GM18519 (cell line): Measurements from ENCODE around the gene ROR1.

Source experiments
- ATAC-seq: cut with Tn5 transposase; IDR thresholded peaks from one replicate; pipeline ENCODE4 v1.9.1; 2021; ENCODE audit warnings: mild to moderate bottlenecking, moderate library complexity; ENCODE audit not compliant: unreplicated experiment, low FRiP score

Gene ROR1

DNA sequence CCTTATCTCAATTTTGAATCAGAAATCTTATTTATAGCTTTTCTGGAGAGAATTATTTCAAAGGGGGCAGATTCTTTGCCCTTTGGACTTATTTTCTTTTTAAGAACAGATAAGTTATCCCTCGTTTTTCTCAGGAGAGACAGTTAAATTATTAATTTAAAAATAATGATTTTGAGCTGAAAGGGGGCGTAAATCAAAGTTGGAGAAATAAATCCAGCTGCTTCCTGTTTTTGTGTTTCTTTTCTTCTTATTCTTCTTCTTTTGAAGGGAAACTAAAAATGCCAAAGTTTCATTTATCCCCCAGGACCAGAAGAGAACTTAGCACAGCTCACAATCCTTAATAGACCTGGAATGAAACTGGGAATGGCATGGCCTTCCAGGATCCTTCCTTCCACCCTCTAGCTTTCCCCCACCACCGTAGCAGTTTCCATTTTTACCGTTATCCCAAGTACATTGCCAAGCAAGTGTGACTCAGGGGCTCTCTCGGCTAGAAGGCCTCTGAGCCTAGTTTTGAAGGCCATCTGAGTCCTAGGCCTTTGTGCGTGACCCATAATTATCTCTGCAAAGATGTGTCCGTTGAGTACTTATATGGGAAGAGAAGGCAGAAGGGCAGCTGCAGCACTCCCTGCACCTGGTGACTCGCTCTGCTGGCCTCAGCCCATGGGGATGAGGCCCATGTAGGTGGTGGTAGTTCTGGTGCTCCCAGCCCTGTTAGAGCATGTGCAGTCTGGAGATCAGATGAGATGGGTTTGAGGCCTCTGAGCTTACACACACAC lies 181.7 kb downstream of the ROR1 start:
- ATAC-seq = no peak

DNA sequence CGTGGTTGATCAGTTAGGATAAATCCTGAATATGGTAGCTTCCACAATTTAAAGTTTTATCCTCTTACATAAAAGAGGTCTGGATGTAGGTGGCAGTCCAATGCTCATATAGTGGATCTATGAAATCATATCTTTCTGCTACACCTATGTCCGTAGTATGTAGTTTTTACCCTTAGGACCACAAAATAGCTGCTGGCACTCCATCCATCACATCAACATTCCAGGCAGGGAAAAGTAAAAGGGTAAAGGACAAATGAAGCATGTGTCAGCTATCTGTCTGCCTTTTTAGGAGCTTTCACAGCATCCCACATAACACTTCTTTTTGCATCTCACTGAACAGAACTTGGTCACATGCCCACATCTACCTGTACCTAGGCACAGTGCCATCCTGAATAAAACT lies 184.7 kb downstream of the ROR1 start:
- no peak for ATAC-seq

GRCh38 chr1:63960326-63960725 lies 186.5 kb downstream of the ROR1 start:
- no peak for ATAC-seq

DNA sequence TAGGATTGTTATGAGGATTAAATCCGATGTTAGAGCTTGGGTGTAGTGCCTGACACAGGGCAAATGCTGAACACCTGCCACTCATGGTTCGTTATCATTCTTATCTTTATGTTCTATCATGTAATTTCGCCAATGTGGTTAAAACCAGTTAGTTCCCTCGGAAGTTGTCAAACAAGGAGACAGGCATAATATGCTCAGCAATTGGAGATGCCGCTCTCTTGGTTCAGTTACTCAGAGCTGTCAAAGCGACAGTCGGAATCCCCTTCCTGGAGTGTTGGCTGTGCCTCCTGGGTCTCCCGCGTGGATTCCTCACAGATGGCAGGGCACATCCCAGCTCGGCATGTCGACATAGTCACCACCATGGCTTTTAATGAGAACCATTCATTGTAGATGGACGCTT lies 192.2 kb downstream of the ROR1 start:
- no peak for ATAC-seq

DNA sequence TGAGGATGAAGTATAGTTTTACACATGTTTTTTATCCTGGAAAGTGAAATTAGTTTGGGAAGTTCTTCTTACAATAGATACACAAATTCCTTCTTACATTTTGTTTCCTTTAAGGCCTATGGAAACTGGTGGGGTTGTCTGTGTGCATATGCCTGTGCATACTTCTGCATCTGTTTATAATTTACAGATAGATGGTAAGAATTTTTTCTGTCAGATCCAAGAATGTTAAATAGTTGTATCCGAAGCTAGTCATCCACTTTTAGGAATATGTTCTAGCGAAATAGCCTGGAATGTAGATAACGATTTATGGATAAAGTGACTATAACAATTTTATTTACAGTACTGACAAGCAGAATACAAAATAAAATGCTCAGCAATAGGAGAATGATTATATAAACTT lies 194.1 kb downstream of the ROR1 start:
- ATAC-seq = no peak

DNA sequence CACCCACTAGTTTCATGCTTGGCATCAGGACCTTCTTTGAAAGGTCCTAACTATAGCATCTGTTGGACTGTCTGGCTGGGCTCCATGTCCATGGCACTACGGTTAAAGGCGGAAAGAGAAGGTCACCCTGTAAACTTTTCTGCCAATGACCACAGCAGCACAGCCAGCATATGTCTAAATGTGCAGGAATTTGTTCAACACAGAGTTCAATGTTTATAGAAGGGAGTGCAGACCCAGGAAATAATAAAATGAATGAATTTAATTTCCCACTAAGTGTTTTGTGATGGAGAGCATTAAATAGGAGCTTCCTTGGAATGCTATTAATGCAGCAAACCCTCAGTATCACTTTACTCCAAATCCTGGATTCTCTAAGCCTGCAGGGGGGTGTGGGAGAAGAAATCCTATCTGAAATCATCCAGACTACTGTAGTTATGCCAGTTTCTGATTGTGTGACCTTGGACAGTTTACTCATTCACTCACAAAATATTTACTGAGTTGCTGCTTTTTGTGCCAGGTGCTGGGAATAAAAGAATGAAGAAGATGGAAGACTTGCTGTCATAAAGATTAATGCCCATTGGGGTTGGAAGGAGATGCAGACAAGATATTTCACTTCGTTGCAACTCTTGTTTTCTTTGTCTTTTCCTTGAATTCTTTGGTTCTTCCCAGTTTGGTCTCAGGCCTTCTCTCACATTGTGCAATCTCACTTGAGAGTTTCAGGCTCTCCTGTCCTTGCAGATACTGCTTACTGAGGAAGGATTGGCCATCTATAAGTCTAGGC lies 195.0 kb downstream of the ROR1 start:
- ATAC-seq = no peak

DNA sequence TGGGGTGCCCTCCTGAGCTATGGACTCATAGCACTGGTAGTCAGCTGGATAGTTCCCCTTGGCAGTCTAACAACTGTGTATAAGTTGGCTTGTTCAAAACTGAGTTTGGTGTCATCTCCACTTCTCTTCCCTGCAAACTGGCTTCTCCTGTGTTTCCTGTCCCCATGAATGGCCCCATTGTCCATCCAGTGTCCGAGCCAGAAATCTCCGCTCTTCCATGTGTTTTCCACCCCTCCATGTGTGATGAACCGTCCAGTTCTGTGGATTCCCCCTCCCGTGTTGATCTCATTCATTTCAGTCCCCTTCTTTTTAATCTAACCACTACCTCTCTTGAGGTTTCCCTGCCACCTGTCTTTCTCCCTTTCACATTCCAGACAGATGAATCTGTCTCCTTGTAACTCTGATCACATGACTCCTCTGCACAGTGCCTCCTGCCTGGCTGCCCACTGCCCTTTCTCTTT lies 195.7 kb downstream of the ROR1 start:
- ATAC-seq = no peak

- no peak for ATAC-seq
Measured at GRCh38 chr1:63971557-63971956, 197.7 kb downstream of the ROR1 start.

DNA sequence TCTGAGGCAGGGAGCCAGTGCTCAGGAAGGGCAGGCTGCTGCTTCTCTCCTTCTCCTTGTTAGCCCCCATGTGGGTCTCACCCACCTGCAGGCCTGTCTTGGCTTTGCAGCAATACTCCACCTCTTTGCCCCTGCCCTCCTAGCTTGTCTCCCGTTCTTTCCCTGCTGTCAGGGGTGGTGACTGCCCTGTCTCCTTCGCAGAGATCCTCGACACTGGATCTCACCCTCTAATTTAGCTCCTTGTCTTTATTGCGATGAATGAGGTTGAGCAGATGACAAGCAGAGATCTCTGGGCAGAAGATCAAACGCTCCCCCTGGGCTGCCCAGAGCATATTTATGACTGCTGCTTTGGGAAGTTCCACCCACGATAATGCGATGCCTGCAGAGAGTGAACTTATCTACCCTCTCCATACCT lies 199.2 kb downstream of the ROR1 start:
- no peak for ATAC-seq

DNA sequence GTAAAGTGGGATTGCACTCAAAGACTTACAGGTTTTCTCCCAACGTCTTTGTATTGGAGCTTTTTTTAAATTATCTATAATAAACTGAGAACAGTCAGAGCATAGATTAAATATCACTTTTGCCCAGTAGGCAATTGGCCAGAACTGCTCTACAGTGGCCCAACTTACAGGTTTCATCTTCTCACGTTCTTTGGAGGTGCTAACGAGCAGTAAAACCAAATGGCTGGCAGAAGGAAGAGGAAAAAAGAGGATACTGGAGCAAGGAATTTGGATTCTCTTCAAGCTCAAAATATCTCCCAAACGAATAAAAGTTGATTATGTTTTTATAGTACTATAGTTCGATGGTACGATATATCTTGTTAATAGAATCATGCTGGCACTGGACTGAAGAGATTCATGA lies 201.1 kb downstream of the ROR1 start:
- ATAC-seq = no peak

GRCh38 chr1:63975481-63975880 lies 201.7 kb downstream of the ROR1 start:
- ATAC-seq = no peak

DNA sequence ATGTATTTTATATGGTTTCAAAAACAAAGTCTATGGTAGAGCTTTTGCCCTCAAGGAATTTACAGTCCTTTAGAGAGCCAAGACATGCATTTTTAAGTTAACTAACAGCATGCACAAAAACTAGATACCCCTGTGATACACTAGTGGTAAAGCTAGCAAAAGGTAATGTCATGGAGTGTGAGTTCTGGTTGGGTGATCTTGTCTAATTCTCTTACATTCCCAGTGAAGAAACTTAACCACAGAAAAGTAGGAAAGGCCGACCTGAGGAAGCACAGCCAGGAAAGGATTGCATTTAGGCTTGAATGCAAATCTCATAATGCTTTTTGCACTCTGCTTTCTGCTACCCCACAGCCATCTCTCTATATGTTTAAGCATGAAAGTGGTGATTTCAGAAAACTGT lies 202.2 kb downstream of the ROR1 start:
- no peak for ATAC-seq

DNA sequence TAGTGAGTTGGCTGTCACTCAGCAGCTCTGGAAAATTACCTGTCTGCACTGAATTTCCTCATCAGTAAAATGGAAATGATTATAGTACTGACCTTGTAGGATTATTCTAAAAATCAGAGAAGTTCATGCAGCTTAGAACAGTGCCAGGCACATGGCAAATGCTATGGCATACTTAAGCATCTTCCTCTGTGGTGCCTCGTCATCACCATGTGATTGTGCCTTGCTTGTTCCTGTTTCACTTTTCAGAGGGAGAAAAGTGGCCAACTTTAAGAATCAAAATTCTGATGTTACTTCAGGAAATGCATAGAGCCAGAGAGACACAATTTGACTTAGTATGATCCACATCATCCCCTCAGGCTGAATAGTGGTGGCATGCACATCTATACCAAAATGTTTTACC lies 203.6 kb downstream of the ROR1 start:
- no peak for ATAC-seq

GRCh38 chr1:63980740-63981407 lies 207.1 kb downstream of the ROR1 start:
- no peak for ATAC-seq

- no peak for ATAC-seq
Measured at GRCh38 chr1:63981408-63981773, 207.6 kb downstream of the ROR1 start.

DNA sequence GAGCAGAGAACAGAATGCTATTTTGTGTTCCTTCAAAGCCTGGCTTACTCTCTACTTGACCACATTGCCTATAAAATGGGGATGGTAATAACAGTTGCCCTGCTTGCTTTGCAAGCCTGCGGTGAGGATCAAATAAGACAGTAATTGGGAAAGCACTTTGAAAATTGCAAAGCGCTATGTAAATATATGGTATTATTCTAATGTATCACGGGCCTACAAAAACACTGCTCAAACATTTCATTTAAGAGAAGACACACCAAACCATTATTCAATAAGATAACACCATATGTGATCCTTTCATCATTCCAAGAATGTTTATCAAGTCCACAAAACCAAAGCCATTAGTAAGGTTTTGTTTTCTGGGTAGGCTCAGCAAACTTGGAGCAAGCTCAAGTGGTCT lies 208.4 kb downstream of the ROR1 start:
- no peak for ATAC-seq

- no peak for ATAC-seq
Measured at GRCh38 chr1:63983391-63984256, 209.8 kb downstream of the ROR1 start.

DNA sequence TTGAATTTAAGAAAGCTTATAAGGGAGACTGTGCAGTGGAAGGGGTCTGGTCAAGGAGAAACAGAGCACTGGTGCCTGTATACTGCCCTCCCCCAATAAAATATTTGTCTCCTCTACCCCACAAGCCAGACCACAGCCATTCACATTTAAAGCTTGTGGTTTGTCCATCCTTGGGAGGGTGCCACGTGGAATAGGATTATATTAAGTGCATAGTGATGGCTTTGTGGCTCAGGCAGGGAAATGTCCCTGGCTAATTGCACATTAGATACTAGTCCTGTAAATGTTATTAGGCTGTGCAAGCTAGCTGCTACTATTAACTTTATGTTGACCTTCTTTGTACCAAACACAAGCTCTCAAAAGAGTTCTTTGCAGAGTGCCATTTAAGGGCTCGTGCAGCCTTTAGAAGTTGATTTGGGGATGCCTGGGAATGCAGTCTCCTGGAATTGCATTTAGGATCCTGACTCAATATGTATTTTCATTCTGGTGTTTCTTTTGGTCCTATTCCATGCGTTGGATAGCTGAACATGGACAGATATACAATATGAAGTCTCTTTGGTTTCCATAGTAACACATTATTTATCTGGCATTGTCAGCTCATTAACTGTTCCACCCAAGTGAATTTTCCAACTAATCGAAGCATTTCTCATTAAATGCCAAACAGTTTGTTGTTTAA lies 210.6 kb downstream of the ROR1 start:
- no peak for ATAC-seq

DNA sequence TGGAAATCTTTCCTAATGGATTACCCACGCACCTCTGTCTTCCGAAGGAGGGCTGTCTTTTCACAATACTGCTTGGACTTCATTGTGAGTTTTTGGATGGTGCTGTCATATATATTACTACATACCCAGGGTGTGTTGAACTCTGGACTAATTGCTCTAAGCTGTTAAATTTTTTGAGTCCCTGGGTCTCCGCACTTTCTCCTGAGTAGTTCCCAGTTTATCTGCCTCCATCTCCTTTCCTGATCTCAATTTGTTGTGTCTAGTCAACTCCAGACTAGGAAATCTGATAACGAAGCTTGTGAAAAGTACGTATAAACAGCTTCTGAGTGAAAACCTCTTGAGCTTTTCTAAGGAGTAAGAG lies 211.1 kb downstream of the ROR1 start:
- ATAC-seq = no peak

GRCh38 chr1:63987014-63987627 lies 213.3 kb downstream of the ROR1 start:
- ATAC-seq = no peak
